Kidney capillary endothelial cell (primary cell): ENCODE results near the gene PSMA6.
A peak's percentile ranks its signal among the peaks of the same experiment; 100 is the strongest.
"Not testable (repeated sequence)": the region's sequence is repeated elsewhere in the genome, so short reads cannot be mapped to it uniquely, and the experiment has no call there.

Experiments used
- DNase-seq: peaks from one replicate; pipeline ENCODE4 v3.0.0-alpha.2; 2018; ENCODE audit warnings: low spot score

Gene PSMA6

DNA sequence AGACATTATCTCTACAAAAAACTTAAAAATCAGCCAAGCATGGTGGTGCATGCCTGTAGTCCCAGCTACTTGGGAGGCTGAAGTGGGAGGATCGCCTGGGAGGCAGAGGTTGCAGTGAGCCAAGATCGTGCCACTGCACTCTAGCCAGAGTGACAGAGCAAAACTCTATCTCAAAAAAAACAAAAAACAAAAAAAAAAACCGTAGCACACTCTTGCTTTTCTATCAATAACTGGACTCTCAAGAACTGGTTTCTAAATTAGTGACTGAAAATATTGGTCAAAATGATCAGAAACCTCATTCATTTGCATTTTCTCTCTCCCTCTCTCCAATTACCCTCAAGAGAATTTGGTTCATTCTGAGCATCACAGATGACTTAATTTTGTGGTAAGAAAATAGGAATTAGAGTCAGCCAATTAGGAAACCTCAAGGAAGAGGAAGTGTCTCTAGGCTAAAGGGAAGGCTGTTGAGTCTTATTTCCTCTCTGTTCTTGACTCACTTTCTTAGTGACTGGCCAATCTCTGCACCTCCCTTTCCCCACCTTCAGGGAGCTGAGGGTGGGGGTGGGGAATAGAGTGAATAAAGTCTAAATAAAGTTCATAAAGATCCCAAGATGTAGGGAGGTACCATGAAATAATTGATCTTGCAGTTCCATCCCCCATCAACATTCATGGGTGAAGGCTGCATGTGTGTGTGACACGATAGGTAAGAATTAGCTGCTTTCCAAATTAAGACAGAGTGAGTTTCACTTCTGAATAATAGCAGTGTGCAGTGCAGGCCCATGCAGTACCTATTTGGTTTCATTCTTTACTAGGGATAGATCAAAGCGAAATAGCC, 6.8 kb upstream of the PSMA6 start:
- peak; percentile 81 for DNase-seq

GRCh38 chr14:35286003-35286600, 6.1 kb upstream of the PSMA6 start:
- no peak for DNase-seq

GRCh38 chr14:35286707-35287106, 5.5 kb upstream of the PSMA6 start:
- no peak for DNase-seq

GRCh38 chr14:35287431-35288013, 4.7 kb upstream of the PSMA6 start:
- no peak for DNase-seq

DNA sequence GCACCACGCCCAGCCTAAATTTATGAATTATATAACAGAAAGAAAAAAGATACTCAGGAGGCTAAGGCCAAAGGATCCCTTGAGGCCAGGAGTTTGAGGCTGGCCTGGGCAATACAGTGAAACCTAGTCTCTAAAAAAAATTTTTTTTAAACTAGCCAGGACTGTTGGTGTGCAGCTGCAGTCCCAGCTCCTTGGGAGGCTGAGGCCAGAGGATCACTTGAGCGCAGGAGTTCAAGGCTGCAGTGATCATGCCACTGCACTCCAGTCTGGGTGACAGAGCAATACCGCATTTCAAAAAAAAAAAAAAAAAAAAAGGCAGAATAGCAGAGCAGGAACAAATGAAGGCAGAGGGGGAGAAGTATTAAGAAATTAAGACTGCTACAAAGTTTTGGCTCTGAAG, 2.6 kb upstream of the PSMA6 start:
- DNase-seq: no peak

DNA sequence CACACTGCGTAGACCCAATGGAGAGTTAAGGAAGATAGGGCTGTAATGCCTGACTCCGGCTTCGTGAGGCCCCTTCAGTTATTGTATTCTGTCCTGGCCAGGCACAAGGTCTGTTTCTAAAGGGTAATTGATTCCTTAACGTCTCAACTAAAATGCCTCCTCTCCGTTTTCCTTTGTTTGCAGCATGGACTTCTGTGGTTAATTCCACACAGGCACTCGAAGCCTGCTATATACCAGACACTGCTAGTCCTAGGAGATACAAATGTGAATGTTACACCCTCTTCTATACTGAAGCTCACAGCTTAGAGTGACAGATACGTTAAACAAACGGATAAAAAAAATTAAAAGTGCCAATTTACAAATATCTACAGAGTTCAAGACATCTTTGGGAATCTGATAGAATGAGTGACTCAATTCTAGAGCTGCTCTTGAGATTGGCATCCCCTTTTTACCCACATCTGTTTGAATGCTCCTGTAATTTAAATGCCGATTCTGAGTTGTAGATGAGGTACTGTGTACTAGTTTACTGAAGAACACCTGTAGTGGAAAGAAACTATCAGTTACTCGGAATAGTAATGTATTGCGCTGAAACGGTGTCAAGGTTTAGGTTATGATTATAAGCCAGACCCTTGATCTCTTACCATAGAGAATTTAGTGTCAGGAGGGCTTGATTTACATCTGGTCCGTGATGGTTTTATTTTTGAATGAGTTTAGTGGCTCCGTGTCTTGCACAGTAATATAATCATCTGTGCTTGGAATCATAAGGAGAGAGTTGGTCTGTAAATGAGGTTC, 784 bp downstream of the PSMA6 start:
- peak; percentile 35 for DNase-seq

DNA sequence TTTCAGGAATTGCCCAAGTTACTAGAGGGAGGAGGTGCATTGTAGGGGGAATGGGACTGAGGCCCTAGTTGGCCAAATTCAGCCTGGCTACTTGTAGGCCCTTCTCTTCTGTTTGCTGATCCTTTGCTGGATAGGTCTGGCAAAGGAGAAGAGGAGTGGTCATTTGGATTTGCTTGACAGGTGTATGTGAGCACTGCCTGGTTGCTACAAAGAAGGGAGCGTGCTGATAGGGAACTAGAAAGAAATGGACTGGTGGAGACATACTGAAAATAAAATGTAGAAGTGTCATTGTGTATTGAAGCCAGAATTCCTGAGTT, 3.6 kb downstream of the PSMA6 start:
- DNase-seq: no peak

- no peak for DNase-seq
Observed at GRCh38 chr14:35296545-35296944, 4.4 kb downstream of the PSMA6 start.

DNA sequence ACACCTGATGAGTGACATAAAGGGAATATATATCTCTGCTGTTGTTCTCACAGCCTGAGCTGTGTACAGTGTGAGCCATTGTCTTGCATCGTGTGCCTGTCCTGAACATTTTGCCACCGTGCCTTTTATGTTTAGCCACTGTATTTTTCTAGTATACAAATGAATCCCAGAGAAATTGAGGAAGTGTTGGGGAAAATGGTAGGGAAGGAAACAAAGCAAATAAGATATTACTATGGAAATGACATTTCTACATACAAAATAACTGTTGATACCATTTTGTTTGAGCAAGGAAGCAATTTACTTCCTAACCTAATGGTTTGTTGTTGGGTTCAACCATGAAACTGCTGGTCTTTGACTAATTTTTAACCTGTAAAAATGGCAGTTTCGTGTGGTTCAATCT, 5.5 kb downstream of the PSMA6 start:
- DNase-seq: no peak

DNA sequence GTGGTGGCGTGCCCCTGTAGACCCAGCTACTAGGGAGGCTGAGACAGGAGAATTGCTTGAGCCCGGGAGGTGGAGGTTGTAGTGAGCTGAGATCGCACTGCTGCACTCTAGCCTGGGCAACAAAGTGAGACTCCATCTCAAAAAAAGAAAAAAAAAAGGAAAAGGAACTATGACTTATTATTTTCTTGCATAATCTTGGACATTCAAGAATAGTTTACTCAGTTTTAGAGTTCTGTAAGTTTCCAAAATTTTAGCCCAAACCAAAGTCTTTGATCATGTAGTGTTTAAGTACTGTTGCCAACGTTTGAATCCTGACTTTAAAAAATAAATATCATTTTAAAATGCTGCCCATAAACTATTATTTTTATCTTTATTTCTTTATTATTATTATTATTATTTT, 6.2 kb downstream of the PSMA6 start:
- DNase-seq: no peak

DNA sequence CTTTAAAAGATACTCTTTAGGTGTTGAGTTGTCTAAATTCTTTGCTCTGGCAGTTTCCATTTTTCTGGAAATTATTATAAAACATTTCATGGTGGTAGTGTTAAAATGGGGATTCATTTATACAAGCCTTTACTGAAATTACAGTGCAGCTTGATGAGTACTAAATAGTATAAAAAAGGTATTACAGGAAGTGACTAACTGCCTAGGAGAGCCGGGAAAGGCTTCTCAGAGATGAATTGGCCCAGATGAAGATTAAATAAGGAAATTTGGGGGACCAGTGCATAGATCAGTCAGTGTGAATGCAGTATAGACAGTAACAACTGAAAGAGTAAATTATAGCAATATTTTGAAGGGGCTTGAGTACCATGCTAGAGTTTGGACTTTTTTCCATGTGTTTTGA, 7.5 kb downstream of the PSMA6 start:
- DNase-seq: peak; percentile 11

- no peak for DNase-seq
Observed at GRCh38 chr14:35300228-35300627, 8.0 kb downstream of the PSMA6 start.

- DNase-seq: not testable (repeated sequence)
Observed at GRCh38 chr14:35301334-35301733, 9.2 kb downstream of the PSMA6 start.

DNA sequence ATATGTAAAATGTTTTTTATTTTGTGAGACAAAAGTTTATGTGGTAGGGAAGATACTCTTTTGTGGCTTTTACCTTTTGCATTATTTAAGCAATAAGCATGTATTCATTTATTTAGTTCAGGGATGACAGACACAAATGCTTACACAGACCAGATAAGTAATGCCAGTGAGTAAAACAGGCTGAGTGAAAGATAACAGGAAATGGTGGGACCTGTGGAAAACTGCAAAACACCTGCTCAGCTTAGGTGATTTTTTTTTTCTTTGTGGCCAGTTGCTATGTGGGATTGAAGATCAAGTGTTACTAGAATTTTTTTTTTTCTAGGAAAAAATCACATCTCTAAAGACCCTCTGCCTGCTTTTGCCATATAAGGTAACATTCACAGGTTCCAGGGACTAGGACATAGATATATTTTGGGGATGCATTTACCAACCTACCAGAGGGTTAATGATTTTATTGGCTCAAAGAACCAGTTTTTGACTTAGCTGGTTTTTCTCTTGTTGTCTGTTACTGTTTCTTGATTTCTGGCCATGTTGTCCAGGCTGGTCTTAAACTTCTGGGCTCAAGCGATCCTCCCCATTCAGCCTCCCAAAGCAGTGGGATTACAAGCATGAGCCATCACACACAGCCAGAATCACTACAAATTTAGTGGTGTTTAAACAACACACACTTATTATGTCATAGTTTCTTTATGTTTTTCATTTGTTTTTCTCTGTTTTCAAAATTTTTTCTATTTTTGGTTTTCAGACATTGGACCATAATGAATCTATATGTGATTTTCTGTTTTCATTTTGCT, 9.8 kb downstream of the PSMA6 start:
- DNase-seq: no peak

DNA sequence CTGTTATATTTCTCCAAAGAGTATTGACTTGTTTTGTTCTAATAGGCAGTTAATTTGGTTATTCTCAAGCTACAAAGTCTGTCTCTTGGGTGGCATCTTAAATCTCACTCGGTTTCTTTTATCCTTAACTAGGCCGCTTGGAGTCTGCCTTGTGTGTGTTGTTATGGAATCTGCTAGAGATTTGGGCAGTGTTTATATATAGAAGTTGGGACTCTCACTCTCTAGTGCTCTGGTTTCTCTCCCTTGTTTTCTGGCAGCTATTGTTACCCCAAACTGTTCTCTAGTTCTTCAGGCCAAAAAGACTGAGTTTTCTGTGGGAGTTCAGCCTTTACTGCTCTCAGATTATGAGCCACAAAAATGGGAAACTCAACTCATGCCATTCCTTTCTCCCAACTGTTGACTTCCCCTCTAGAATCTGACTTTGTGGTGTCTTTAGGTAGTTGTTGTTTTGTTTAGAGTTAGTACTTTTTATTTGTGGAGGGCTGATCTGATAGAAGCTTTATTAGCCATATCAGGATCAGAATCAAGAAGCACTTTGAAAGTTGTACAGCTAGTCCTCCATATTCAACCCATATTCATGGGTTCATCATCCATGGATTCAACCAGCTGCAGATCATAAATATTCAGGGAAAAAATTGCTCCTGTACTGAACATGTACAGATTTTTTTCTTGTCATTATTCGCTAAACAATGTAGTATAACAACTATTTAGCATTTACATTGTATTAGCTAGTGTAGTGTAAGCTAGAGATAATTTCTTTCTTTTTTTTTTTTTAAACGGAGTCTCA, 11.2 kb downstream of the PSMA6 start:
- DNase-seq: no peak

DNA sequence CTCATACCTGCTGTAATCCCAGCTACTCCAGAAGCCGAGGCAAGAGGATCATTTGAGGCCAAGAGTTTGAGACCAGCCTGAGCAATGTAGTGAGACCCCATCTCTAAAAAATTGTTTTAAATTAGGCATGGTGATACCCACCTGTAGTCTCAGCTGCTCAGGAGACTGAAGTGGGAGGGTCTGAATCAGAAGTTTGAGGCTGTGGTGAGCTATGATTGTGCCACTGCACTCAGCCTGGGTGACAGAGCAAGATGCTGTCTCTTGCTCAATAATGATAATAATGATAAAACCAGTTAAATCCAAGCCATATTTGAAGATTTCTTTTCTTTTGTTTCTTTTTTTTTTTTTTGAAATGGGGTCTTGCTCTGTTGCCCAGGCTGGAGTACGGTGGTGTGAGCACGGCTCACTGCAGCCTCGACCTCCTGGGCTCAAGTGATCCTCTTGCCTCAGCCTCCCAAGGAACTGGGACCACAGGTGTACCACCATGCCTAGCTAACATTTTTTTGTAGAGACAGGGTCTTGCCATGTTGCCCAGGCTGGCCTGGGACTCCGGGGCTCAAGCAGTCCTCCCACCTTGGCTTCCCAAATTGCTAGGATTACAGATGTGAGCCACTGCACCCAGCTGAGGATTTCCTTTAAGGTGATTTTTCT, 12.8 kb downstream of the PSMA6 start:
- no peak for DNase-seq

- no peak for DNase-seq
Observed at GRCh38 chr14:35305633-35306032, 13.5 kb downstream of the PSMA6 start.

GRCh38 chr14:35306114-35306513, 13.9 kb downstream of the PSMA6 start:
- DNase-seq: no peak

DNA sequence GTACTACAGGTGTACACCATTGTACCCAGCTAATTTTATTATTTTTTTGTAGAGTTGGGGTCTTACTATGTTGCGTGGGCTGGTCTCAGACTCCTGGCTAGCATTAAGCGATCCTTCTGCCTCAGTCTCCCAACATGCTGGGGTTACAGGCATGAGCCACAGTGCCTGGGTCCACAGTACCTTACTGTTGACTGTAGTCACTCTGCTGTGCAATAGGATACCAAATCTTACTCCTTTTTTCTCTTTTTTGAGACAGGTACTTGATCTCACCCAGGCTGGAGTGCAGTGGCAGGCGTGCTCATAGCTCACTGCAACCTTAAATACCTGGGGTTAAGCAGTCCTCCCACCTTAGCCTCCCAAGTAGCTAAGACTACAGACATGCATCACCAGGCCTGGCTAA, 25.6 kb downstream of the PSMA6 start:
- DNase-seq: no peak

DNA sequence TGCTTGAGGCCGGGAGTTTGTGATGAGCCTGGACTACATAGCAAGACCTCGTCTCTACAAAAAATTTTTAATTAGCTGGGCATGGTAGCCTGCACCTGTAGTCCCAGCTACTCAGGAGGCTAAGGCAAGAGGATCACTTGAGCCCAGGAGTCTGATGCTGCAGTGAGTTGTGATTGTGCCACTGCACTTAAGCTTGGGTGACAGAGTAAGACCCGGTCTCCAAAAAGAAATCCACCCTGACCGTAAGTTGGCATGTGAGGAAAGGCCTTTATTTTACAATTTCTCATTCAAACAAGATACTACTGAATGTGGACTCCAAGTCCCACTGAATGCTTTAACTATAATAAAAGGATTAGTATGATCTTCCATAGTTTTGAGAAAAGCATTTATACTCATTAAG, 27.3 kb downstream of the PSMA6 start:
- DNase-seq: no peak

GRCh38 chr14:35320472-35320871, 28.3 kb downstream of the PSMA6 start:
- no peak for DNase-seq
